Neural crest cell (in vitro differentiated cells): ENCODE data around the gene DUSP23. TPM values are rescaled to one million over a fixed set of nuclear protein-coding genes. Genes with fewer than 3 reads are reported as not detected.
A peak's percentile ranks its signal among the peaks of the same experiment; 100 is the strongest.

Experiments
- DNase-seq: peaks from one replicate; pipeline ENCODE4 v3.0.0; 2021; ENCODE audit warnings: low read depth, mixed read lengths, low spot score
- H3K27ac Mint-ChIP-seq: one replicate; pipeline ENCODE4 v1.8.0; 2021; ENCODE audit warnings: mild to moderate bottlenecking, mixed read lengths; ENCODE audit not compliant: unreplicated experiment
- H3K27me3 Mint-ChIP-seq: 2 replicates; pipeline ENCODE4 v1.8.0; 2021; ENCODE audit warnings: low read depth, mild to moderate bottlenecking, mixed read lengths
- H3K36me3 Mint-ChIP-seq: 2 replicates; pipeline ENCODE4 v1.8.0; 2021; ENCODE audit warnings: low read depth, mild to moderate bottlenecking, mixed read lengths
- H3K4me1 Mint-ChIP-seq: 2 replicates; pipeline ENCODE4 v1.8.0; 2021; ENCODE audit warnings: mixed read lengths
- H3K4me3 Mint-ChIP-seq: one replicate; pipeline ENCODE4 v1.8.0; 2021; ENCODE audit warnings: mild to moderate bottlenecking, mixed read lengths
- H3K9me3 Mint-ChIP-seq: 2 replicates; pipeline ENCODE4 v1.8.0; 2021; ENCODE audit warnings: mixed read lengths
- CTCF ChIP-seq: fragments of 200-600 bp; sonication (generic); conservative IDR thresholded peaks from 2 replicates; pipeline ENCODE4 v1.5.0; 2021; ENCODE audit warnings: antibody characterized with exemption, mild to moderate bottlenecking
- total RNA-seq: library from RNA; stranded (reverse); gene quantifications from 2 replicates; pipeline ENCODE4 v1.2.1, GENCODE V29; 2021

DUSP23 gene
- total RNA-seq, 1 donor from 2014 or later: 13.5 TPM

- no peak for DNase-seq
- peaks cover 59% of the 10 kb centered on the region for H3K27me3 Mint-ChIP-seq
- no peaks in the 10 kb centered on the region for H3K36me3 Mint-ChIP-seq
- no peaks in the 10 kb centered on the region for H3K9me3 Mint-ChIP-seq
- no peak overlapping the region for H3K4me3 Mint-ChIP-seq
- H3K27ac Mint-ChIP-seq: no peak overlapping the region
- TF ChIP-seq CTCF: no peak
- no peaks in the 10 kb centered on the region for H3K4me1 Mint-ChIP-seq
These were observed 14.8 kb downstream of the DUSP23 start for GRCh38 chr1:159795534-159795933.

- no peaks in the 10 kb centered on the region for H3K4me1 Mint-ChIP-seq
- TF ChIP-seq CTCF: peak; percentile 77
- DNase-seq: peak; percentile 48
- peaks cover 59% of the 10 kb centered on the region for H3K27me3 Mint-ChIP-seq
- H3K36me3 Mint-ChIP-seq: no peaks in the 10 kb centered on the region
- H3K4me3 Mint-ChIP-seq: no peak overlapping the region
- no peak overlapping the region for H3K27ac Mint-ChIP-seq
- H3K9me3 Mint-ChIP-seq: no peaks in the 10 kb centered on the region
These were observed 18.1 kb downstream of the DUSP23 start for GRCh38 chr1:159798893-159799292.

DNA sequence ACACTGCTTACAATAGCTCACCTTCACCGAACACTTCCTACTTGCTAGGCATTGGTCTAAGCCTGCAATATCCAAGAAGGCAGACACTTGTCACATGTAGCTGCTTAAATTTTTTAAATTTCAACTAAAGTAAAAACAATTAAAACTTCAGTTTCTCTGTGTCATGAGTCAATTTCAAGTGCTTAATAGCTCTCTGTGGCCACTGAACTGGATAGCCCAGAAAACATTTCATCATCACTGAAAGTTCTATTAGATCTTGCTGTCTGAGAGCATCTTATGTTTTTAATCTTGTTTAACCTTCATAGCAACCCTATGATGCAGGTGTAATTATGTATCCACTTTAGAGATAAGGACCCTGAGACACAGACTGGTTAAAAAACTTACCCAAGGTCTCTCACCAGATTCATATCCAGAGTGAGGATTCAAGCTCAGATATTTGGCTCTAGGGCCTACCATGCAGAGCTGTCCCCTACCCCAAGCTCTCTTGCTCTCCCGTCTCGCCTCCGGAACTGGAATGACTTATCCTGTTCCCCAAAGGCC, 18.8 kb downstream of the DUSP23 start:
- no peak overlapping the region for H3K4me3 Mint-ChIP-seq
- H3K9me3 Mint-ChIP-seq: no peaks in the 10 kb centered on the region
- no peaks in the 10 kb centered on the region for H3K36me3 Mint-ChIP-seq
- no peaks in the 10 kb centered on the region for H3K4me1 Mint-ChIP-seq
- H3K27me3 Mint-ChIP-seq: peaks cover 64% of the 10 kb centered on the region
- no peak for DNase-seq
- TF ChIP-seq CTCF: no peak
- no peak overlapping the region for H3K27ac Mint-ChIP-seq

- Mint-ChIP-seq H3K27ac (no peak overlapping the region), H3K4me1 (no peaks in the 10 kb centered on the region), H3K4me3 (no peak overlapping the region), H3K9me3 (no peaks in the 10 kb centered on the region), H3K36me3 (no peaks in the 10 kb centered on the region), H3K27me3 (peaks cover 69% of the 10 kb centered on the region)
- TF ChIP-seq CTCF: no peak
- DNase-seq: no peak
These were observed 19.6 kb downstream of the DUSP23 start for GRCh38 chr1:159800177-159800930.

- no peak within 1 kb of the TSS for H3K4me3 Mint-ChIP-seq
- no peak for DNase-seq
- H3K27me3 Mint-ChIP-seq: peaks cover 75% of the 10 kb centered on the region
- TF ChIP-seq CTCF: no peak
- H3K9me3 Mint-ChIP-seq: peaks cover 4% of the 10 kb centered on the region
- no peaks in the 10 kb centered on the region for H3K36me3 Mint-ChIP-seq
- H3K27ac Mint-ChIP-seq: no peak within 1 kb of the TSS
- no peaks in the 10 kb centered on the region for H3K4me1 Mint-ChIP-seq
These were observed 21.3 kb downstream of the DUSP23 start, which contains the start of gene FCRL6 for GRCh38 chr1:159802111-159802510. TSS of gene FCRL6 (plus strand) at chr1:159802360. CDS start at chr1:159802425, 65 bp downstream.
